ENCODE data around the gene SVEP1. TPM values are rescaled to one million over a fixed set of nuclear protein-coding genes. Genes with fewer than 3 reads are reported as not detected.

Gene SVEP1
- polyA plus RNA-seq, 3 donors = 4.5 to 10.1 (median 6.8) TPM

DNA sequence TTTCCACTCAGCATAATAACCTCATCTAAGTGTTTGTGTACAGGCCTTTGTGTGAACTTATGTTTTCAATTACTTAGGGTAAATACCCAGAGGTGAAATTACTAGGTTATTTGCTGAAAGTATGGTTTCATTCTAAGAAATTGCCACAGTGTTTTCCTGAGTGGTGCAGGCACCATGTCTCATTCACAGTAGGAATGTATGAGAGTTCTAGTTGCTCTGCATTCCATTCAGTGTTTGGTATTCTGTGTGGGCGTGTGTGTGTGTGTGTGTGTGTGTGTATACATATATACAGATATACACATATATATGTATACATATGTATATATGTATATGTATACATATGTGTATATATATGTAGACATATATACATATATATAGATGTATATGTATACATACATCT lies 8.8 kb upstream of the SVEP1 start:
- DNase-seq (ENCODE audit: extremely low read depth in 1 of 11, low read depth in 9 of 11, low spot score in 4 of 11) = no peak

DNA sequence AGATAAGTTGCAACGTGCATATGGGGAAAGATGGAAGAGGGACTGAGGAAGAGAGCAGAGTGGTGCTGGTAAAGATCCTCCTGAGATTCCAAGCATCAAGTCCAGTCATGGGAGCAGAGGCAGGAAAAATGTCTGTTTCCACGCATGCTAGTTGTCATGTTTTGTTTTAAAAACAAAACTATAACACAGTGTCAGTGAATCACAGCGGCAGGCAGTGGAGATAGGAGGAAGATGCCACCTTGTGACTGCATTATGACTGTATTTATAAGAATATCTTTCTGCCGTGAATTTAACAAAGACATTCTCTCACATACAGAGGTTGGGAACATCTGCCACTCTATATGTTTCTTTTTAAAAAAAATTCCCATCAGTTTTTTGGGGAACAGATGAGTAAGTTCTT lies 3.7 kb upstream of the SVEP1 start:
- DNase-seq (ENCODE audit: extremely low read depth in 1 of 11, low read depth in 9 of 11, low spot score in 4 of 11) = no peak

DNA sequence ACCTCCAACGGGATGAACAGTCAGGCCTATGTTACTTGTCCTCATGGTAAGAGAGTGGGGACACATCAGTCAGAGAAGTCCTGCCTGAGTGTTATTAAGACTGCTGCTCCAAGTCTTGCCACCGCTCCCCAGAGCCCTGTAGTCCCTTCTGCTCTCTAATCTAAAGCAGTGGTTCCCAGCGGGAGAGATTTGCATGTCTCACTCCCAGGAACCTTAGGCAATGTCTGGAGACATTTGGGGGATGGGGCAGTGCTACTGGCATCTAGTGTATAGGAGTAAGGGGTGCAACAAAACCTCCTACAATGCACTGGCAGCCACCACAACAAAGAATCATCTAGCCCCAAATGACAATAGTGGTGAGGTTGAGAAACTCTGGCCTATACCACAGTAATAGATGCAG lies 2.6 kb upstream of the SVEP1 start:
- DNase-seq (ENCODE audit: extremely low read depth in 1 of 11, low read depth in 9 of 11, low spot score in 4 of 11) = no peak

DNA sequence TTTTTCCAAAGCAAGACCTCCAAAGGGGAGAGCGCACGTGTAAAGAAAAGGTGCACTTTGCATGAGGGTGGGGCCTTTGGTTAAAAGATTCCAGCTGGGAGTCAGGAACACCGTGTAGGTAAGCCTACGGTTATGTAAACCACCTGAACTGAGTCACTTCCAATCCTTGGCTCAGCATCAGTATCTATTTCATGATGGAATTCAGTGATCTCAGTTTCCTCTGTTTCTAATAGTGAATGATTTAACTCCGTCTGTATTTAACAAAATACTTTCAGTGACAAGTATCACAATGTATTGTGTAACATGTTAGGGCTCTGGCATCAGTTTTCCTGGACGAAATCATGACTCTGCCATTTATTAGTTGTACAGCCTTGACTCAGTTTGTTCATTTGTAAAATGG lies 1.3 kb upstream of the SVEP1 start:
- no peak for DNase-seq (ENCODE audit: extremely low read depth in 1 of 11, low read depth in 9 of 11, low spot score in 4 of 11)

DNA sequence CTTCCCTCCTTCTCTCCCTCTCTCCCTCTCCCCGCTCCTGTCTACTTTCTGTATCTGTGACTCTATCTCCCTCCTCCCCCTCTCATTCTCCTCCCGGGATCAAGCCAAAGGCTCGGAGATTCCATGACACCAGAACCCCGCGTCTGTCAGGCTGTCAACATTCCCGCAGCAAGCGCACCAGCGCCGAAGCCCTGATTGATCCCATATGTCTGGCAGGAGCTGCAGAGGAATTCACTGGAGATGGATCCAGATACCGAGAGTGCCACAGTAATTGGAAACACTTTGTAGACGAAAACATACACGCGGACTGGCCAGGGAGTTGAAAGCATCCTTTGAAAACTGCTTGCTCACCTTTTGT lies 300 bp upstream of the SVEP1 start:
- DNase-seq (ENCODE audit: extremely low read depth in 1 of 11, low read depth in 9 of 11, low spot score in 4 of 11) = peak in 4 of 11 donors; percentile 27 to 37 (median 33)

DNA sequence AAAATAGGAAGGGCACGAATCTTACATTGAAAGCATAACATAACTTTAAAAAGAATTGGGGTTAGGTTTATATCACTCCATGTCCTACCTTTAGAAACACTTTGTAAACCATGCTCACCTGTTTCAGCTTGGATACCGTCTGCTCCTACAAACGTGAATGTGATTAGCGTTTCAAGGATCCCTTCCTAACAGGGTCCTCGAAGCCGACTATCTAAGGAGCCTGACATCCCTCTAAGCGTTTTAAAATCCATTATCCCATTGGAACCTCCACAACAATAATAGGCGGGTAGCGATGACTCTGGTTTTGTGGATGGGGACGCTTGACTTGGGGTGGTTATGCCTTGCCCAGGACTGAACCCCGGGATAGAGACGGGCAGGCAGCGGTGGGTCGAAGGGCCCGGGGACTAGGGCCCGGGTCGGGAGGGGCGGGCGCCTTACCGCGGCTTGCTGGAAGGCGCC lies 937 bp downstream of the SVEP1 start:
- no peak for DNase-seq (ENCODE audit: extremely low read depth in 1 of 11, low read depth in 9 of 11, low spot score in 4 of 11)

DNA sequence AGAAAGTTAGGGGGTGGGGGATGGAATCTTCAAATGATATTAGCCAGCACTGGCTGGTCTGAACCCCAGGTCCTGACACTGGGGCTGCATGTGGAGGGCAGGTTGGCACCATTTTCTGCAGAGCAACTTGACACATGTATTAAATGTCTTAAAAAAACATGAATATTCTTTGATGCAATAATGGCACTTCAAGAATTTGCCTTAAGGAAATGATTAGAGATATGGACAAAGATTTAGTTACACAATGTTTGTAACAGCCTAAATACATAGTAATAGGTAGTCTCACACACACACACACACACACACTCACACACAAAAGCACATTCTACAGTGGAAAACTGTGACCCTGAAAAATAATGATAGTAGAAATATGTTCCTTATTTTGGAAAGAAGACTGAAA lies 3.6 kb downstream of the SVEP1 start:
- no peak for DNase-seq (ENCODE audit: extremely low read depth in 1 of 11, low read depth in 9 of 11, low spot score in 4 of 11)

DNA sequence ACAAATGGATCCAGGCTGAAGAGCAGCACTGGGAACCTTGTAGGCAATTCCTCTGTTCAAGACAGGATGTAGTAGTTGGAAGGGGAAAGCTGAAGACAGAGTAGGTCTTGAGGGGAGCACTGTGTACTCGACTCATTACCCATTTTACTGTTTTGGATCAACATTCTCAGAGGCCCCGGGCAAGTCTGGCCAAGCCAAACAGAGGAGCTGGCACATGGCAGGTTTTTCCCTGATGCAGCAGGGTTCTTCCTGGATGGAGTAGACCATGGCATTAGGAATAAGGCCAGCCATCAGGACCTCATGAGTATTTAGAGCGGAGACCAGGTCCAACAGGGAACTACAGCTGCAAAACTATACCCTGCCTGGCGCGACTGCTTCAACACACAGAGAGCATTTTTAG lies 4.4 kb downstream of the SVEP1 start:
- no peak for DNase-seq (ENCODE audit: extremely low read depth in 1 of 11, low read depth in 9 of 11, low spot score in 4 of 11)

DNA sequence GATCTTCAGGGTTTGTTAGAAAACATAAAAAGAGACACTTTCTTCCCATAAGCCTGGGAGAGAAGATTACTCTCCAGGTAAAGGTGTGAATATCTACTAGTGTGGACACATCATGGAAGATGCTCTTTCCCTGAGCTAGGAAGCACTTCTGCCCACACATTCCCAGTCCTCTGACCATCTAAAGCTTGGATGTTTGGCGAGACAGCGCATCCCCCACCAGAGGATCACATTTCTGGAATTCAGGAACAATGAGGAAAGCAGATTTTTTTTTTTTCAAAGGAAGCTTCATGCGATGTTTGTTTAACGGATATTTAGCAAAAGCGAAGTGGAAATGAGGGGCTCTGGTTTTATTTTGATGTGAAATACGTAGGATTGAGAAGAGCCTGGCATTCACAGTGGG lies 6.2 kb downstream of the SVEP1 start:
- DNase-seq (ENCODE audit: extremely low read depth in 1 of 11, low read depth in 9 of 11, low spot score in 4 of 11) = no peak

DNA sequence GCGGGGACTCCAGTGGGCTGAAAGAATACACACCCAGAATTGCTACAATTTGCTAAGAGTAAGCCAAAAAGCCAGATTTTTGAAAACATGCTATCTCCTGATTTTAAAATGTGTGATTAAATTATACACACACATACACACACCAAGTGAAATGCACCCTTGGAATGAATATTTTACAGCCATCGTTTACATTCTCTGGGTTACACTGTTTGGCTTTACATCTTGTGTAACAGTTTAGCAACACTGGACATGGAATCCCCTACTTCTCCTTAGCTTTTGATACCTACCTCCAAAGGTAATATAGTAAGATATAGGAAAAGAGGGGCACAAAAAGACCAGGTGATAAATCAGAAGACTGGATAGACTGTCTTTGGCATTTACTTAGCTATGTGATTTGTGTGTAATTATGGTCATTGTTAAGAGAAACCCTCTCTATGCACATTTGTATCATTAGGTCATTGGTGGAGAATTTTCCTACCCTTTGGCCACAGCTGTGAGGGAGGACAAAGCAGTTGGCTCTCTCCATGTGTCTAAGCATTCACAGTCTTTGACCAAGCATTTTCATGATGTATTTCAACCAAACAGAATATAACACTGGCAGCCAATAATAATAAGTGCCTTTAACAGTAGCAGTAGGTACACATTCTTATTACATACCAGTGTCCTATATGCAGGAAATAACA lies 7.6 kb downstream of the SVEP1 start:
- DNase-seq (ENCODE audit: extremely low read depth in 1 of 11, low read depth in 9 of 11, low spot score in 4 of 11) = no peak

DNA sequence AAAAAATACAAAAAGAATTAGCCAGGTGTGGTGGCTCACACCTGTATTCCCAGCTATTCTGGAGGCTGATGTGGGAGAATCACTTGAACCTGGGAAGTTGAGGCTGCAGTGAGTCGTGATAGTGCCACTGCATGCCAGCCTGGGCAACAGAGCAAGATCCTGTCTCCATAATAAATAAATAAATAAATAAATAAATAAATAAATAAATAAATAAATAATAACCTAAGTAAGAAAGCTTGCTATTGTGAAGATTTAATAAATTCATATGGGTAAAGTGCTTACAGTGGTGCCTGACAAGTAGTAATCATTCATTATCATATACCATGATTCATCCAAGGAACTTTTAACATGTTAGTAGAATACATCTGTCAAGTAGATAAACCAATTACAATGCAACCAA lies 13.4 kb downstream of the SVEP1 start:
- no peak for DNase-seq (ENCODE audit: extremely low read depth in 1 of 11, low read depth in 9 of 11, low spot score in 4 of 11)

DNA sequence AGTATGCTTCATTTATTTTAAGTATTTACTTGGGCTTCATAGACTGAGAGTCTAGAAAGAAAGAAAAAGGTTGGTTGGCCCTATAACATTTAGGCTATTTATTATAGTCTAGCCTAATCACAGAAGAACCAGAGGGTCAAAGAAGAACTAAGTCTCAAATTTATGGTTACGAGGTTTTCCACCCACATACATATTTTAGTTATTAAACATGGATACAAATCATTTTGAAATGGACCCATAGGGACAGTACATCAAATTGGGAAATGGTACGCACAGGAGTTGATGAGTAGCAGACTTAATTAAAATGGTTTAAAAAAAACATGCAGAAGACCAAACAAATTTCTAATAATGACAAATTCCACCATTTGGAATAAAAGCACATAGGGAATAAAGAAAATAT lies 17.7 kb downstream of the SVEP1 start:
- no peak for DNase-seq (ENCODE audit: extremely low read depth in 1 of 11, low read depth in 9 of 11, low spot score in 4 of 11)

DNA sequence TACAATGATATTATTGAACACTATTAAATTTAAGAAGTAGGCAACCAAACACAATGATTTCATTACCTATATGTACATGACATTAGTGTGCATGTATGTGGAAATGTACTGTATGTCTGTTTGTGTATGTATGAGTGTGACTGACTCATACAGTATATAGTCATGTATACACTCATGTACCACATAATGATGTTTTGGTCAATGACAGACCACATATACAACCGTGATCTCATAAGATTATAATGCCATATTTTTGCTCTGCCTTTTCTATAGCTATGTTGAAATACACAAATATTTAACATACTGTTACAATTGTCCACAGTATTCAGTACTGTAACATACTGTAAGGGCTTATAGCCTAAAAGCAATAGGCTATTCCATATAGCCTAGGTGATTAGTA lies 19.7 kb downstream of the SVEP1 start:
- DNase-seq (ENCODE audit: extremely low read depth in 1 of 11, low read depth in 9 of 11, low spot score in 4 of 11) = no peak

DNA sequence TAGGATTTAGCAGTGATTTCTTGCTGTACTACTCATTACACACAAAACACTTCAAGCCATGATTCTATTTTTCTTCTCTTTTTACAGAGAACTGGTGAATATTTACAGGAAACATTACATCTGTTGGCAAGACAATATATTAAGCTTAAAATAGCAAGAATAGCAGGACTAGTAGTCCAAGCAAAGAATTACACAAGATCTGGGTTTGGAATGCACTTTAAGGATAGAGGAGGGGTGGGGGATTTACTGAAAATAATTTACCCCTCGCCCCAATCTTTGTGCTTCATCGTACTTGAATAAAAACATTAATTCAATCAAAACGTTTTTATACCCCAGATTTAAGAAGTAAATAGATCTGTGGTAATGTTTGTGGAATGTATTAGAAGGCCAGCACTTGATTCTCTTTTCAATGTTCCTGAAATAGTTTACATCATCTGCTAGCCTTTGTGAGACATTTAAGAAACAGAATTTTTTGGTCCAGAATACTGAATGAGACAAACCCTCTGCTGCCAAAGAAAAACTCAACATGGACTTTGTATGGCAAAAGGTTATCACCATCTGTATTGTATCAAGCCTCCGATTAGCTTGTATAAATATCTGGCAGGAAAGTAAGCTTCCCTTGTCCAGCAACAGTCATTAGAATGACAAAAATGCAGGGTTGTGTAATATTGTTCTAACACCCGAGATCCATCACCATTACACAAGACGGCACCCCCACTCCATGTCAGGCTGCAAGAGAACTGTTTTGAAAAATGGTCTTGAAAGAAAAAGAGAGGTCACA lies 23.8 kb downstream of the SVEP1 start:
- peak in 9 of 11 donors; percentile 36 to 73 (median 56) for DNase-seq (ENCODE audit: extremely low read depth in 1 of 11, low read depth in 9 of 11, low spot score in 4 of 11)

DNA sequence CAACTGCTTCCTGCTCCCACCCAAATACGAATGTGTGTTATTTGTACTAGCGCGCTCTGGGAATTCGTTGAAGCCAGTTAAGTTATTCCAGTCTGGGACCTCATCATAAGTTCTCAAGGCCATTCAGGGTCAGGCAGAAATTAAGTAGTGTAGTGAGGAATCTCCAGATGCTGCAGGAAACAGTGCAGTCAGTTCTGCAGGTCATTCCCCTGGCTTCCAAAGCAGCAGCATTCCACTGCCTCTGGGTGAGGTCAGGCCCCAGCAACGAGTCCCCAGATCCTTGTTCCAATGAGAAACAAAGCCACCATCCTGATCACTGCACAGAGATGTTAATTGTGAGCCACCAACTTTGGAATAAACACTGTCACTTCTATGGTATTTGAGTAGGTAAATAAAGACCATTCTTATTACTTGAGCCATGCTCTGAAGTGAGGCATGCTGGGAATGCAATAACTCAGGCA lies 33.1 kb downstream of the SVEP1 start:
- no peak for DNase-seq (ENCODE audit: extremely low read depth in 1 of 11, low read depth in 9 of 11, low spot score in 4 of 11)

DNA sequence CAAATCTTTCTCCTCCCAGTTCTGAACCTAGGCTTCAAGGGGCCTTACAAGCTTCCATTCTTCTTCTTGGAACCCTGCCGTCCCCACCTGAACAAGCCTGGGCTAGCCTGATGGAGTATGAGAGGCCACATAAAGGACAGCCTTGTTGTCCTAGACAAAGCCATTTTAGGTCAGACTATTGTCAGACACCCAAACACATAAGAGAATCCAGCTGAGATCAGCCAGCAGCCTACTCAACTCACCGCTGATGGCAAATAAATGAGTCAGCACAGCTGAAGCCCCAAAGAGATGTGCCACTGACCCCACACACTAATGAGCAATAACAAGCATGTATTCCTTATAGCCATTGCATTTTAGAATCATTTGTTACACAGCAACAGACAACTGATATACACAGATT lies 33.8 kb downstream of the SVEP1 start:
- no peak for DNase-seq (ENCODE audit: extremely low read depth in 1 of 11, low read depth in 9 of 11, low spot score in 4 of 11)

DNA sequence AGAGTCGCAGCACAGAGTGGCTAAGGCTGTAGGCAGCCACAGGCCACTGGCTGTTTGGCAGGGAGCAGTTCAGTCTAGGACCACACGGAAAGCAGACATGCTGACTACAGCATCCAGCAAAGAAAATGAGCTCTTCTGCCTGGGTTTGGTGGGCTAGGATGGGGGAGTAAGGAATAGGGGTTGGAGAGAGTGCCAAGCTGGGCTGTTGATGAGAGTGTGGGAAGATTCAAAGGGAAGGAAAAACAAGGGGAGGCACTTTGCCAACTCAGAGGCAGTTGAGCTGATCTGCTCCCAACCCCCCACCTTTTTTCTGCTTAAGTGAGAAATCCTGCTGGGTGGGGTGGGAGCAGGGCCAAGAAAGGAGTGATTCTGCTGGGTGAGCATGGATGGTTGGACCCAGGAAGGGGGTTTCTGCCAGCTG lies 35.9 kb downstream of the SVEP1 start:
- DNase-seq (ENCODE audit: extremely low read depth in 1 of 11, low read depth in 9 of 11, low spot score in 4 of 11) = no peak

DNA sequence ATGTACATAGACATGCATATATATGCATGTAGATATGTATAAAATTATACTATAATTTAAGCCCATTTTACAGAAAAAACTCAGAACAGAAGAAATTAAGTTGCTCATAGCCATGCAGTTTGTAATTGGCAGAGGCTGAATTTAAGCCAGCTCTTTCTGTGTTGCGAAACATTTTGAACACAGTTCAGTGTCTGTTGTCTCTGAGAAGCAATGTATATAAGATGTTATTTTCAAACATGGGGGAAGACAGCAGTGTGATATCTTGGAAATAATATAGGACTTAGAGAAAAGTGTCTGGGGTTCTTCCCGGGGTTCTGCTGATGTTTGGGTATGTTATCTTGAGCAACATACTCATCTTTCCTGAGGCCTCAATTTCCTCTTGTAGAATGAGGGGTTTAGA lies 37.6 kb downstream of the SVEP1 start:
- no peak for DNase-seq (ENCODE audit: extremely low read depth in 1 of 11, low read depth in 9 of 11, low spot score in 4 of 11)

DNA sequence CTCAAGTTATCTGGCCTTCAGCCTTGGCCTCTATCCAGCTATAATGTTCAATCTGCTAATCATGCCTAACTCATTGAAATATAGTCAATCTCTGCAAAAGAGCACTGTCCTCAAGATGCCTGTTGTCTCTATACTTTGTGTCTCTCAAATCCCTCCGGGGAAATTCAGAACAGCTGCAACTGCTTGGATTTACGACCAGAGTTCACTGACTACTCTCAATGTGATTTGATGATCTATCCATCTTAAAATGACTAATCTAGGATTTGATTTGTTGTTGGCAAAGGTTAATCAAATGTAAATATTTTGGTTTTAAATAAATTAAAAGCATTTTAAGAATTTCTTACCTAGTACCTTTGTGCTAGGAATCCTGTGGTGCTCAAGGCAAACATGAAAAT lies 40.9 kb downstream of the SVEP1 start:
- DNase-seq (ENCODE audit: extremely low read depth in 1 of 11, low read depth in 9 of 11, low spot score in 4 of 11) = no peak

DNA sequence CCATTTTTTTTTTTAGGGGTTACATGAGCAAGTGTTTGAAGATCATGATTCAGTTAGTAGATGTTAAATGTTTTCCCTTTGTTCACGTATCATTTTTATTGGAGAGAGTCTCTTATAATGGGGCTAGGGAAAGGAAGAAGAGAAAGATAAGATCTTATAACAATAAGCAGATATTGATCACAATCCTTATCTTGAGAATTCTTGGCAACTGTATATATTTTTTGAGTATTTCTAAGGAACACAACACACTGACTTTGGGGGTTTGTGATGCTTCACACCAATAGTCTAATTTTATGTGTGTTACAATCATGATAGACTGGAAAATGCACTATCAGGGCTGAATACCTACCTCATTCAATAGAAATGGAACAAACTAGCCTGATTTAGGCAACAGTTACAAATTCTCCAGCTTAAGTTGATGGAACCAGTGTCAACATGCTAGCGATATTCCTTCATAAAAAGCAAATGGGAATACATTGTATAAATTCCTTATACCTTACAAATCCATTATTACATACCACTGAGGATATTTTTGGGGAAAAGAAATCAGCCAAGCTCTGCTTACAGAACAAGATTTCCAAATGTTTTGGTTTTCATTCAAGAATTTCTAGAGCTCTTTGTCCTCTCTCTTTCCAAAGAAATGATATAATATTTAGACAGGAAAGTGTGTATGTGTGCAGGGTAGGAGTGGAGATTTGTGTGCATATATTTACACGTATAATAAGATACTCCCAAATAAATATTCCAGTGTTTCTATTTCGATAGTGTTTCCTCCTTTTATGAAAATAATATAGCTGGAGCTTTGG lies 41.5 kb downstream of the SVEP1 start:
- DNase-seq (ENCODE audit: extremely low read depth in 1 of 11, low read depth in 9 of 11, low spot score in 4 of 11) = no peak
